DND-41 (cell line): Measurements from ENCODE around the gene TOMT.

Experiments used
- ATAC-seq: fragments of 200-7000 bp; cut with Tn5 transposase; 3 replicates; pipeline ENCODE4 v1.9.1; 2021; ENCODE audit warnings: low read depth; ENCODE audit not compliant: insufficient read depth
- DNase-seq: peaks from one replicate; pipeline ENCODE4 v3.0.0-alpha.2; 2020
- H2AFZ ChIP-seq: 2 replicates; pipeline ENCODE4 v1.6.0; 2012; ENCODE audit warnings: low read depth, low read length
- H3K27ac ChIP-seq: 2 replicates; pipeline ENCODE4 v1.5.1; 2012; ENCODE audit warnings: low read length, inconsistent platforms
- H3K27me3 ChIP-seq: fragments of 200-600 bp; sonication (generic); 2 replicates; pipeline ENCODE4 v1.6.0; 2012; ENCODE audit warnings: low read length, mild to moderate bottlenecking, inconsistent platforms; ENCODE audit not compliant: insufficient read depth, poor library complexity
- H3K36me3 ChIP-seq: 2 replicates; pipeline ENCODE4 v1.5.1; 2012; ENCODE audit warnings: low read length, inconsistent platforms; ENCODE audit not compliant: insufficient read depth
- H3K4me1 ChIP-seq: 2 replicates; pipeline ENCODE4 v1.5.1; 2012; ENCODE audit warnings: mild to moderate bottlenecking, low read length; ENCODE audit not compliant: insufficient read depth
- H3K4me2 ChIP-seq: 2 replicates; pipeline ENCODE4 v1.6.0; 2012; ENCODE audit warnings: mild to moderate bottlenecking, moderate library complexity, low read length, inconsistent platforms; ENCODE audit not compliant: insufficient read depth
- H3K4me3 ChIP-seq, 2 experiments: fragments of 200-600 bp in 1 of 2; shearing (Covaris generic) in 1 of 2; 2 replicates each; pipeline ENCODE4 v1.5.1; 2012 to 2016; ENCODE audit warnings: inconsistent platforms in 2 of 2, low read length in 2 of 2, mild to moderate bottlenecking in 2 of 2, low read depth in 1 of 2, moderate library complexity in 1 of 2
- H3K79me2 ChIP-seq: 2 replicates; pipeline ENCODE4 v1.6.0; 2012; ENCODE audit warnings: low read length, inconsistent platforms; ENCODE audit not compliant: insufficient read depth
- H3K9ac ChIP-seq: 2 replicates; pipeline ENCODE4 v1.6.0; 2012; ENCODE audit warnings: low read depth, mild to moderate bottlenecking, inconsistent platforms, low read length, moderate library complexity
- H3K9me3 ChIP-seq: 2 replicates; pipeline ENCODE4 v1.5.1; 2012; ENCODE audit warnings: low read length, moderate library complexity, mild to moderate bottlenecking, inconsistent platforms; ENCODE audit not compliant: insufficient read depth, severe bottlenecking
- H4K20me1 ChIP-seq: 2 replicates; pipeline ENCODE4 v1.6.0; 2012; ENCODE audit warnings: low read length; ENCODE audit not compliant: insufficient read depth
- EZH2 ChIP-seq: IDR thresholded peaks from 3 replicates; pipeline ENCODE4 v1.6.1; 2012; ENCODE audit warnings: borderline replicate concordance, low read depth, mild to moderate bottlenecking, moderate library complexity, low read length, inconsistent platforms; ENCODE audit not compliant: severe bottlenecking
- TF ChIP-seq, protein P1 (sequence below): IDR thresholded peaks from 2 replicates; pipeline ENCODE4 v1.5.1; 2012; ENCODE audit warnings: borderline replicate concordance, low read length, moderate library complexity, mild to moderate bottlenecking; ENCODE audit not compliant: poor library complexity, severe bottlenecking; ENCODE audit errors: extremely low read depth

Gene TOMT

GRCh38 chr11:72111300-72112142 lies 5.8 kb downstream of the TOMT start:
- peaks cover 24% of the 10 kb centered on the region for H3K4me1 ChIP-seq
- DNase-seq = no peak
- peaks cover 9% of the 10 kb centered on the region for H3K79me2 ChIP-seq
- no peaks in the 10 kb centered on the region for H4K20me1 ChIP-seq
- peaks cover 31% of the 10 kb centered on the region for H3K36me3 ChIP-seq
- ATAC-seq = peak; percentile 2; the same call in 2 of the 3 replicates
- peak overlapping the region; percentile 98 for H3K27ac ChIP-seq
- H3K9me3 ChIP-seq = no peaks in the 10 kb centered on the region
- peak overlapping the region; percentile 75 for H3K9ac ChIP-seq
- H3K4me3 ChIP-seq = peak overlapping the region; percentile 48 to 69; a peak in 3 of 4 replicates
- TF ChIP-seq, protein P1, sequence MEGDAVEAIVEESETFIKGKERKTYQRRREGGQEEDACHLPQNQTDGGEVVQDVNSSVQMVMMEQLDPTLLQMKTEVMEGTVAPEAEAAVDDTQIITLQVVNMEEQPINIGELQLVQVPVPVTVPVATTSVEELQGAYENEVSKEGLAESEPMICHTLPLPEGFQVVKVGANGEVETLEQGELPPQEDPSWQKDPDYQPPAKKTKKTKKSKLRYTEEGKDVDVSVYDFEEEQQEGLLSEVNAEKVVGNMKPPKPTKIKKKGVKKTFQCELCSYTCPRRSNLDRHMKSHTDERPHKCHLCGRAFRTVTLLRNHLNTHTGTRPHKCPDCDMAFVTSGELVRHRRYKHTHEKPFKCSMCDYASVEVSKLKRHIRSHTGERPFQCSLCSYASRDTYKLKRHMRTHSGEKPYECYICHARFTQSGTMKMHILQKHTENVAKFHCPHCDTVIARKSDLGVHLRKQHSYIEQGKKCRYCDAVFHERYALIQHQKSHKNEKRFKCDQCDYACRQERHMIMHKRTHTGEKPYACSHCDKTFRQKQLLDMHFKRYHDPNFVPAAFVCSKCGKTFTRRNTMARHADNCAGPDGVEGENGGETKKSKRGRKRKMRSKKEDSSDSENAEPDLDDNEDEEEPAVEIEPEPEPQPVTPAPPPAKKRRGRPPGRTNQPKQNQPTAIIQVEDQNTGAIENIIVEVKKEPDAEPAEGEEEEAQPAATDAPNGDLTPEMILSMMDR = no peak
- no peak for TF ChIP-seq EZH2
- peak overlapping the region; percentile 67 for H2AFZ ChIP-seq
- H3K27me3 ChIP-seq = no peaks in the 10 kb centered on the region
- peak overlapping the region; percentile 76 for H3K4me2 ChIP-seq

DNA sequence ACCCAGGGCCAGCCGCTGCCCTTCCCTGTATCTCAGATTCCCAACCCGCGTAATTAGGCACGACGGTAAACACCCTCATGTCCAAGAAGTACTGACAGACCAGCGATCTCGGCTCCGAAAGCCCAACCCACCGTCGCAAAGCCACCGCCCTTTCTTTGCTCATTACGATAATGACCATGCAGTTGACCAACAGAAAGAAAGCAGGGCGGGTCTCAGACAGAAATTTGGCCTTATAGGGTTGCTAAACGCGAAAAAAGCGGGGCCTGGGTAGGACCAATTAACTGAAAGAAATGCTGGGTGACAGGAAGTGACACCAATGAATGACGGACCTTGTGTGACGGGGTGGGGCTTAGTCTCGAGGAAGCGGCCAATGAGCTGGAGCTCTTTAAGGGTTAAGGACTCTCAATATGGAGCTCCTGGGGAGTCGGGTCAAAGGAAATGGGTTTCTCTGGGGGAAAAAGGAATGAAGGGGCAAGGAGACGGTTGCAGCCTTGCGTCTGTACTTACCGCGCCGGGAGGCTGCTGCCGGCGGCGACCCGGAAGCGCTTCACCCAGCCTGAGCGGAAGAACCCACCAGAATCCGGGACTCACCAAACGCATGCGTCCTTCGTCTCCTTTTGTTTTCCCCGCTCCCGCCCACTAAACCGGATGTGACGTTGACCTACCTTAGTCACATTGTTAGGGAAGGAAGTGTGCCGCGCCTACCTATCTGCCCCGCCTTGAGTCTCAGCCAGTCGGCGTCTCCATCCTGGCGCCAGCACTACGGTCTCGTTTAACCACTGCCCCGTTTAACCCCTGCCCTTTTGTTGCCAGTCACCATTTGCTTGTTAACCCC lies 6.6 kb downstream of the TOMT start, which contains the start of gene ANAPC15:
TSS of gene ANAPC15 (minus strand) at position 553 of the 835 bp plus-strand sequence. CDS start 1,419 bp downstream, outside the sequence.
- Histone ChIP-seq H3K36me3 (peaks cover 31% of the 10 kb centered on the region), H3K4me1 (peaks cover 24% of the 10 kb centered on the region), H3K27ac (peak within 1 kb of the TSS; percentile 98), H3K4me3 (peak within 1 kb of the TSS; percentile 48 to 69), H3K79me2 (peaks cover 9% of the 10 kb centered on the region), H2AFZ (peak within 1 kb of the TSS; percentile 81), H3K4me2 (peak within 1 kb of the TSS; percentile 76), H3K27me3 (no peaks in the 10 kb centered on the region), H3K9ac (peak within 1 kb of the TSS; percentile 75), H3K9me3 (no peaks in the 10 kb centered on the region), H4K20me1 (no peaks in the 10 kb centered on the region)
- DNase-seq (peak; percentile 99), ATAC-seq (peak; percentile 89)
- no peak for TF ChIP-seq EZH2
- TF ChIP-seq, protein P1 = no peak

GRCh38 chr11:72112978-72113808 lies 7.5 kb downstream of the TOMT start:
- Histone ChIP-seq H3K27me3 (no peaks in the 10 kb centered on the region), H3K4me1 (peaks cover 24% of the 10 kb centered on the region), H3K9me3 (no peaks in the 10 kb centered on the region), H3K36me3 (peaks cover 25% of the 10 kb centered on the region), H3K79me2 (peaks cover 9% of the 10 kb centered on the region), H2AFZ (peak overlapping the region; percentile 81), H3K4me2 (peak overlapping the region; percentile 76), H3K4me3 (peak overlapping the region; percentile 48 to 69; a peak in 3 of 4 replicates), H3K9ac (peak overlapping the region; percentile 75), H3K27ac (peak overlapping the region; percentile 98), H4K20me1 (no peaks in the 10 kb centered on the region)
- DNase-seq (peak; percentile 17), ATAC-seq (no peak)
- TF ChIP-seq, protein P1 = no peak
- TF ChIP-seq EZH2 = no peak
